Suprapubic skin (tissue), 4 donors: ENCODE results near the gene CTBS. TPM values are rescaled to one million over a fixed set of nuclear protein-coding genes. Genes with fewer than 3 reads are reported as not detected.

Experiments used
- DNase-seq, 2 donors: peaks; one replicate each; pipeline ENCODE4 v3.0.0-alpha.2; 2019; ENCODE audit warnings: low spot score in 2 of 2
- H3K27ac ChIP-seq: fragments of 200-600 bp; sonication (generic); one replicate; pipeline ENCODE4 v1.5.1; 2019
- H3K27me3 ChIP-seq: fragments of 200-600 bp; sonication (generic); one replicate; pipeline ENCODE4 v1.5.1; 2019
- H3K36me3 ChIP-seq: fragments of 200-600 bp; sonication (generic); one replicate; pipeline ENCODE4 v1.5.1; 2019
- H3K4me1 ChIP-seq: fragments of 200-600 bp; sonication (generic); one replicate; pipeline ENCODE4 v1.5.1; 2019
- H3K4me3 ChIP-seq: fragments of 200-600 bp; sonication (generic); one replicate; pipeline ENCODE4 v1.5.1; 2019; ENCODE audit warnings: mild to moderate bottlenecking
- H3K9me3 ChIP-seq: fragments of 200-600 bp; sonication (generic); one replicate; pipeline ENCODE4 v1.5.1; 2019
- EP300 ChIP-seq: sonication (generic); formaldehyde crosslinking; IDR thresholded peaks from one replicate; pipeline ENCODE4 v1.6.1; 2017; ENCODE audit warnings: antibody characterized with exemption
- POLR2A ChIP-seq, 2 donors: fragments of 450-650 bp; IDR thresholded peaks; one replicate each; pipeline ENCODE4 v1.6.1; 2017; ENCODE audit warnings: antibody characterized with exemption in 2 of 2, mild to moderate bottlenecking in 2 of 2, moderate library complexity in 2 of 2
- POLR2AphosphoS5 ChIP-seq, 3 donors: sonication (generic); formaldehyde crosslinking; IDR thresholded peaks; one replicate each; pipeline ENCODE4 v1.6.1; 2017; ENCODE audit warnings: antibody characterized with exemption in 3 of 3
- WGBS: methylation state at CpG from one replicate; pipeline ENCODE4 v1.1.5; 2018; 5-methylcytosine and 5-hydroxymethylcytosine counted together
- total RNA-seq, 4 donors: library from RNA; depleted of rRNA; stranded (reverse); fragments of >200 nt; gene quantifications; one replicate each; pipeline ENCODE4 v1.1.0, GENCODE V29; 2016
- TF ChIP-seq, protein P1 (sequence below), 2 donors: fragments of 200-600 bp in 1 of 2; fragments of 450-650 bp in 1 of 2; sonication (generic) in 1 of 2; IDR thresholded peaks; one replicate each; pipeline ENCODE4 v1.5.1; 2016 to 2019; ENCODE audit warnings: antibody characterized with exemption in 2 of 2, mild to moderate bottlenecking in 1 of 2, moderate library complexity in 1 of 2

The CTBS gene
- total RNA-seq, 4 donors from 2014 or later: 13.4 to 17.9 (median 15.3) TPM

DNA sequence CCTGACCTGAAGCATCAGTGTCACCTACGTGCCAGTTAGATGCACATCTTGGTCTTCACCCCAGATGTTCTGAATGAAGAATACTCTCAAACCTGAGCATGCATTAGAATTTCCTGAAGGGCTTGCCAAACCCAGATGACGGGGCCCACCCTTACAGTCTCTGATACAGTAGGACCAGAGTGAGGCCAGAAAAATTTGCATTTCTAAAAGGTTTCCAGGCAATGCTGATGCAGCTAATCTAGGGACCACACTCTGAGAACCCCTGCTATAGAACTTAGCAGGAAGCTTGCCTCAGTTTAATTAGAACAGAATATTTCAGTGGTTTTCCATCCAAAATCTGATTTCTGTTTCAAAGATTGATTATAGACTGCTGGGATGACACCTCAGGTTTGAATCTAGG is 9.9 kb upstream of the CTBS start:
- no peaks in the 10 kb centered on the region for H3K36me3 ChIP-seq
- no peak for DNase-seq
- 91% methylated on average over 2 of the region's 2 CpGs for WGBS
- TF ChIP-seq POLR2A (IDR thresholded peaks at IDR 0.05) (no peak), EP300 (no peak), POLR2AphosphoS5 (IDR thresholded peaks at IDR 0.05) (no peak)
- TF ChIP-seq, protein P1, sequence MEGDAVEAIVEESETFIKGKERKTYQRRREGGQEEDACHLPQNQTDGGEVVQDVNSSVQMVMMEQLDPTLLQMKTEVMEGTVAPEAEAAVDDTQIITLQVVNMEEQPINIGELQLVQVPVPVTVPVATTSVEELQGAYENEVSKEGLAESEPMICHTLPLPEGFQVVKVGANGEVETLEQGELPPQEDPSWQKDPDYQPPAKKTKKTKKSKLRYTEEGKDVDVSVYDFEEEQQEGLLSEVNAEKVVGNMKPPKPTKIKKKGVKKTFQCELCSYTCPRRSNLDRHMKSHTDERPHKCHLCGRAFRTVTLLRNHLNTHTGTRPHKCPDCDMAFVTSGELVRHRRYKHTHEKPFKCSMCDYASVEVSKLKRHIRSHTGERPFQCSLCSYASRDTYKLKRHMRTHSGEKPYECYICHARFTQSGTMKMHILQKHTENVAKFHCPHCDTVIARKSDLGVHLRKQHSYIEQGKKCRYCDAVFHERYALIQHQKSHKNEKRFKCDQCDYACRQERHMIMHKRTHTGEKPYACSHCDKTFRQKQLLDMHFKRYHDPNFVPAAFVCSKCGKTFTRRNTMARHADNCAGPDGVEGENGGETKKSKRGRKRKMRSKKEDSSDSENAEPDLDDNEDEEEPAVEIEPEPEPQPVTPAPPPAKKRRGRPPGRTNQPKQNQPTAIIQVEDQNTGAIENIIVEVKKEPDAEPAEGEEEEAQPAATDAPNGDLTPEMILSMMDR (IDR thresholded peaks at IDR 0.05): no peak
- H3K27me3 ChIP-seq: no peaks in the 10 kb centered on the region
- H3K4me3 ChIP-seq: no peak overlapping the region
- no peak overlapping the region for H3K27ac ChIP-seq
- H3K9me3 ChIP-seq: no peaks in the 10 kb centered on the region
- no peaks in the 10 kb centered on the region for H3K4me1 ChIP-seq

DNA sequence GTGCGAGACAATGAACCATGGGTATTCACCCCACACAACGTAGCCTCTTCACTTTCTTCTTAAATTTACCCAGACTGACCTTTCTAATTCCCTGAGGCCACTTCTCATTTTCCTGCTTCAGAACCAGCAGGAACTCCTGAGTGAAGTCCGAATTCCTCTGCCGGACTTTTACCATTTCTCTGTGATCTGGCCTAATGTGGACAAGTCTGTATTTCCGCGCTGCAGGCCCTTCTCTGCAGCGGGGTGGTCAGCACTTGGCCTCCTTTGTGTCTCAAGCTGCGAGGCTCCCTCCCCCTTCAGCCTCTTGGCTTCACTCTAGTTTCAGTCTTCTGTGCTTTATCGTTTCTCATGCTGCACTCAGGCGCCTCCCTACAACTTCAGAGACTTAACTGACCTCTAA is 9.4 kb upstream of the CTBS start:
- no peak overlapping the region for H3K27ac ChIP-seq

DNA sequence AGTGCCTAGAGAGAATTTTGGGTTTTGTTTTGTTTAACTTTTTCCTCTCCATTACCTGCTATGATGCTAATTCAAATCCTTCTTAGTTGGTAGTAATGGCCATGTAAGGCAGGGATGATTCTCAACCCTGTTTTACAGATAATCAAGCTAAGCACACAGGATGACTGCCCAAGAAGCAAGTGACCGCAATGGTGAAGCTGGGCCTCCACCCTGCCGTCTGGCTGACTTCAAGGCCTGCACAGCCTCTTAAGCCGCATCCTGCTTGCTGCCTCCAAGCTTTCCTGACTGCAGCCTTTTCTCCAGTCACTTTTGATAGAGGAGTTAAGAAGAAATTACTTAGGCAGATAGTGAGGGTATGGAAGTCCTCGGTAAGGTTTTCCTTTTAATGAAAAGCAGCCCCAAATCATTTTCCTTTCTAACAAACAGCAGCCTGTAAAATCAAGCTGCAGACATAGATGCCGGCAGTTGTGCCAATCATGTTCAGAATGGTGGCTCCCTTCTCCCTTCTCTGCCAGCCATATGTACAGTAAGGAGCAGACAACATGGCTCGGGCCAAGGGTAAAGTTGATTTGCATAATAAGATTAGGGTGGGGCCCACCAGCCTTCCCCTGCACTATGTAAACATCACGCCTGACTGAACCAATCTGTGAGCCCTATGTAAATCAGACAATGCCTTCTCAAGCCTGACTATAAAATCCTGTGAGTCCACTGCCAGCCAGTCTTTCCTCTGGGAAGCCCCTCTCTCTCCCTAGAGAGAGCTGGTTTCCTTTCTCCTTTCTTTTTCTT is 8.8 kb upstream of the CTBS start:
- Histone ChIP-seq H3K27me3 (no peaks in the 10 kb centered on the region), H3K4me3 (no peak overlapping the region), H3K27ac (no peak overlapping the region), H3K9me3 (no peaks in the 10 kb centered on the region), H3K36me3 (no peaks in the 10 kb centered on the region), H3K4me1 (no peaks in the 10 kb centered on the region)
- TF ChIP-seq EP300: no peak
- no peak for TF ChIP-seq POLR2A (IDR thresholded peaks at IDR 0.05)
- TF ChIP-seq, protein P1 (IDR thresholded peaks at IDR 0.05): no peak
- TF ChIP-seq POLR2AphosphoS5 (IDR thresholded peaks at IDR 0.05): no peak
- WGBS: 64% methylated on average over 7 of the region's 7 CpGs
- DNase-seq: no peak

More for the DNA sequence above, 9.4 kb upstream of the CTBS start:
- DNase-seq: no peak
- H3K27me3 ChIP-seq: no peaks in the 10 kb centered on the region
- no peak overlapping the region for H3K4me3 ChIP-seq
- WGBS: 81% methylated on average over 10 of the region's 10 CpGs
- no peaks in the 10 kb centered on the region for H3K9me3 ChIP-seq
- no peaks in the 10 kb centered on the region for H3K4me1 ChIP-seq
- no peak for TF ChIP-seq POLR2A (IDR thresholded peaks at IDR 0.05)
- H3K36me3 ChIP-seq: no peaks in the 10 kb centered on the region

DNA sequence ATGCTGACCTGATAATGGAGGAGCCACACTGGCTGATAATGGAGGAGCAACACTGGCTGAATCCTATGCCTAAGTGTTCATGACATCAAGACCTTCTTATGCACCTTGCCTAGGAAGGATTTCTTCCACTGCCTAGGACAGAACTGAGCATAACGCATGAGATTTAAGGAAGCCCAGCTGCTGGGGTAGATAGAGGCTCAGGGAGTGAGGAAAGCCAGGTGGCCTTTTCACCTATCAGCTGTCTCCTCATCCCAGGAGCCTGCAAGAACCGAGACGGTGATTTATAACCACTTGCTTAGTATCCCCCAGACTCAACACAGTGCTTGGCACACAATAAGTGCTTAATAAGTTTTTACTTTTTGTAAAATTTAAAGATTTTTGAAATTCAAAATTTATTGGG is 7.4 kb upstream of the CTBS start:
- peaks cover under 1% of the 10 kb centered on the region for H3K4me1 ChIP-seq
- no peak overlapping the region for H3K27ac ChIP-seq
- WGBS: 86% methylated on average over 3 of the region's 3 CpGs
- DNase-seq: no peak
- H3K9me3 ChIP-seq: no peaks in the 10 kb centered on the region
- no peak overlapping the region for H3K4me3 ChIP-seq
- no peaks in the 10 kb centered on the region for H3K36me3 ChIP-seq
- H3K27me3 ChIP-seq: no peaks in the 10 kb centered on the region
- TF ChIP-seq, protein P1 (IDR thresholded peaks at IDR 0.05): no peak
- TF ChIP-seq POLR2A (IDR thresholded peaks at IDR 0.05) (no peak), POLR2AphosphoS5 (IDR thresholded peaks at IDR 0.05) (no peak), EP300 (no peak)

DNA sequence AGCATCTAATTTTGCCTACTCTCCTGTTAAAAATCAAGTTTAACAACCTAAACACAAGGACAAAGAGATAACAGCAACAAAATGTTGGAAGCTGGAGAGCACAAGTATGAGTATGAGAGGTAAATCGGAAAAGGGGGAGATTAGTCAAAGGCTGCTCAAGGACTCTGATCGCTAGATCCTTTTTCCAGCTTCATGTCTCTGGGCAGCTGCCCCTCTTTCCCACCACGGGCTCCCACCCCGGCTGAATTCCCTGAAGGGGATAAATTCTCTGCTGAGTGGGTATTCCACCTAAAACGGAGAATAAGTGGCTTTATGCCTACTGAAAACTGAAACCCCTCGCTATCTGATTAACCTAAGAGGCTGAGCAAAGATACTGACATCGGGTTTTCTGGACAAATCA is 696 bp upstream of the CTBS start:
- H3K4me1 ChIP-seq: peaks cover 42% of the 10 kb centered on the region
- no peaks in the 10 kb centered on the region for H3K36me3 ChIP-seq
- no peaks in the 10 kb centered on the region for H3K9me3 ChIP-seq
- H3K27ac ChIP-seq: no peak overlapping the region
- TF ChIP-seq POLR2A (IDR thresholded peaks at IDR 0.05): no peak
- TF ChIP-seq, protein P1 (IDR thresholded peaks at IDR 0.05): no peak
- TF ChIP-seq POLR2AphosphoS5 (IDR thresholded peaks at IDR 0.05): no peak
- no peak for TF ChIP-seq EP300
- H3K27me3 ChIP-seq: no peaks in the 10 kb centered on the region
- no peak for DNase-seq
- 69% methylated on average over 7 of the region's 7 CpGs for WGBS
- peak overlapping the region; percentile 73 for H3K4me3 ChIP-seq
